ENCODE results near the gene POLN.

DNA sequence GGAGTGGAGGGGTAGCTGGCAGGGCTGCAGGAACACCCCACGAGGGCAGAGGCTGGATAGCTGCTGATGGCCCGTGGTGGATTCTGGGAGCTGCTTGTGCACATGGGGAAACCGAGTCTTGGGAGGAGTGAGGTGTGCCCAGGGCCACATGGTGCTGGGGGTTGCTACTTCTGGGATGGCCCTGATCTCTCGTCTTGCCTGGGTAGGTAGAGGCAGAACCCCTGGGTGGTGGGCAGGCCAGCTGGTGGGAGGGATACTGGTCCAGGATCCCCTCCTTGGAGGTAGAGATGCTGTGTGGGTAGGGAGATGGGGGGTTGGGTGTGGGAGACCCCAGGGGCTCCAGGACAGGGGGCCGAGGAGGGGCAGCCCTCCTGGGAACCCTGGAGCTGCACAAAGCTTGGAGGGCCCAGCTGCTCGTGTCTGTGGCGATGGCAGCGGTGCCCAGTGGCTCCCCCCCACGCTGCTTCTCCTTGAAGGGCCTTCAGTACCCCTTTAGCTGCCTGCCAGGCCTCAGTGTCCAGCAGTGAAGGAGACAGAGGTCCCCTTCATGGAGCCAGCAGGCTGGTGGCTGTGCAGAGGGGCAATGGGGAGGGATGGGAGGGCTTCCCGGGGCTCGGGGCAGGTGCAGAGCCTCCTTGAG is 179.6 kb downstream of the POLN start:
- TF ChIP-seq POLR2A (IDR thresholded peaks at IDR 0.05), result no peak
- TF ChIP-seq, protein P1, sequence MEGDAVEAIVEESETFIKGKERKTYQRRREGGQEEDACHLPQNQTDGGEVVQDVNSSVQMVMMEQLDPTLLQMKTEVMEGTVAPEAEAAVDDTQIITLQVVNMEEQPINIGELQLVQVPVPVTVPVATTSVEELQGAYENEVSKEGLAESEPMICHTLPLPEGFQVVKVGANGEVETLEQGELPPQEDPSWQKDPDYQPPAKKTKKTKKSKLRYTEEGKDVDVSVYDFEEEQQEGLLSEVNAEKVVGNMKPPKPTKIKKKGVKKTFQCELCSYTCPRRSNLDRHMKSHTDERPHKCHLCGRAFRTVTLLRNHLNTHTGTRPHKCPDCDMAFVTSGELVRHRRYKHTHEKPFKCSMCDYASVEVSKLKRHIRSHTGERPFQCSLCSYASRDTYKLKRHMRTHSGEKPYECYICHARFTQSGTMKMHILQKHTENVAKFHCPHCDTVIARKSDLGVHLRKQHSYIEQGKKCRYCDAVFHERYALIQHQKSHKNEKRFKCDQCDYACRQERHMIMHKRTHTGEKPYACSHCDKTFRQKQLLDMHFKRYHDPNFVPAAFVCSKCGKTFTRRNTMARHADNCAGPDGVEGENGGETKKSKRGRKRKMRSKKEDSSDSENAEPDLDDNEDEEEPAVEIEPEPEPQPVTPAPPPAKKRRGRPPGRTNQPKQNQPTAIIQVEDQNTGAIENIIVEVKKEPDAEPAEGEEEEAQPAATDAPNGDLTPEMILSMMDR (IDR thresholded peaks at IDR 0.05), result no peak
